ENCODE results near the gene GUCA1A.
A peak's percentile ranks its signal among the peaks of the same experiment; 100 is the strongest.
"Not testable (repeated sequence)": the region's sequence is repeated elsewhere in the genome, so short reads cannot be mapped to it uniquely, and the experiment has no call there.

Gene GUCA1A

GRCh38 chr6:42147138-42147562 lies 26.0 kb upstream of the GUCA1A start:
- DNase-seq (ENCODE audit: low read depth): no peak

GRCh38 chr6:42148058-42148457 lies 25.1 kb upstream of the GUCA1A start:
- DNase-seq (ENCODE audit: low read depth): no peak

DNA sequence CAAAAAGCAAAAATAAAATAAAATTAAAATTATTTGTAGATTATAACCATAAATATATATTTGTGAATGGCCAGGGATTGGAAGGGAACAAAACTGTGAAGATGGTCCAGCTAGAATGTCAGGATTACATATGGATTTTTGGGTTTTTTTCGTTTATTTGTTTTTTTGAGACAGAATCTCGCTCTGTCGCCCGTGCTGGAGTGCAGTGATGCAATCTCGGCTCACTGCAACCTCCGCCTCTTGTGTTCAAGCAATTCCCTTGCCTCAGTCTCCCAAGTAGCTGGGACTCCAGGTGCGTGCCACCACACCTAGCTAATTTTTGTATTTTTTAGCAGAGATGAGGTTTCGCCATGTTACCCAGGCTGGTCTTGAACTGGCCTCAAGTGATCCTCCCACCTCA lies 22.9 kb upstream of the GUCA1A start:
- DNase-seq (ENCODE audit: low read depth): no peak

- no peak for DNase-seq (ENCODE audit: low read depth)
Observed at GRCh38 chr6:42152024-42152423, 21.1 kb upstream of the GUCA1A start.

GRCh38 chr6:42152528-42153213 lies 20.5 kb upstream of the GUCA1A start:
- DNase-seq (ENCODE audit: low read depth): not testable (repeated sequence)

GRCh38 chr6:42153921-42154320 lies 19.2 kb upstream of the GUCA1A start:
- no peak for DNase-seq (ENCODE audit: low read depth)

DNA sequence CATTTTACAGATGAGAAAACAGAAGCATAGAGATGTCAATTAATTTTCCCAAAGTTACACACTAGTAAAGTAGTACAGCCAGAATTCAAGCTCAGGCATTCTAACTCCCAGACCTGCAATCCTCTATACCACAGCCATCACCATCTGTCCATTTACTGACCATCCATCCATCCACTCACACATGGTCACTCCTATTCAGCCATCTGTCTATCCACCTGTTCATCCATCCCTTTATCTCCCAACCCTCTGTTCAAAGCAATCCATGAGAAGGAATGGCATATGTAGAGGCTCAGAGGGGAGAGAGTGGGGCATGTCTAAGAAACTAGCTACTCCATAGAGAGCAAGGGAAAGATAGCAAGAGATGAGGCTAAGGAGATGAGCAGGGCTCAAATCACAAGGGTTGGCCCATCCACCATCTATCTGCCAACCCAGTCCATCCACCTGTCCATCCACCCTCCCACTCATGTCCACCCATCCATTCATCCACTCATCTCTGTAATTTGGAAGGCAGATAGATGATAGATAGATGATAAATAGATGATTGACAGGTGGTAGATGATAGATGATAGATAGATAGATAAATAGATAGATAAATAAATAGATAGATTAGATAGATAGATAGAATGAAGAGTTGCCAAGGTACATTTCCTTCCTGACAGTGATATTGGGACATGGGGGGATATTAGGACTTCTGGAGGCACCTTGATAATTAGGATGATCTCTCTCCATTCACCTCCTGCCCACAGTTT lies 18.5 kb upstream of the GUCA1A start:
- DNase-seq (ENCODE audit: low read depth): no peak

GRCh38 chr6:42155293-42155692 lies 17.9 kb upstream of the GUCA1A start:
- no peak for DNase-seq (ENCODE audit: low read depth)

GRCh38 chr6:42156638-42157037 lies 16.5 kb upstream of the GUCA1A start:
- no peak for DNase-seq (ENCODE audit: low read depth)

DNA sequence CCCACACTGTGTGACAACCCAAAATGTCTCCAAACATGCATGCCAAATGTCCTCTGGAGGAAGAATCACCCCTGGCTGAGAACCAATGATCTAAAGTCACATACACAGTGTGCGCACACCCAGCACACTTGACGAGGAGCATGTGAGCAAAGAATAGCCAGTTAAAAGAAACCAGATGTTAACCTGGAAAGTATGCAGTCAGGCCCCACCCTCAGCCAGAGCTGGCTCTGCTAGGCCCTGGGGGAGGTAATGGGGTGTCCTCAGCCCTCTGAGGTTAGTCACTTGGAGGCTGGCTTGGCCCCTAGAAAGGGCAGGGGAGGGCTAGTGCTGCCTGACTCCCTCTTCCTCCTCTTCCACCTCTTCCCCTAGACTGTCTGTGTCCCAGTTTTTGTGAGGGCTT lies 15.2 kb upstream of the GUCA1A start:
- no peak for DNase-seq (ENCODE audit: low read depth)

DNA sequence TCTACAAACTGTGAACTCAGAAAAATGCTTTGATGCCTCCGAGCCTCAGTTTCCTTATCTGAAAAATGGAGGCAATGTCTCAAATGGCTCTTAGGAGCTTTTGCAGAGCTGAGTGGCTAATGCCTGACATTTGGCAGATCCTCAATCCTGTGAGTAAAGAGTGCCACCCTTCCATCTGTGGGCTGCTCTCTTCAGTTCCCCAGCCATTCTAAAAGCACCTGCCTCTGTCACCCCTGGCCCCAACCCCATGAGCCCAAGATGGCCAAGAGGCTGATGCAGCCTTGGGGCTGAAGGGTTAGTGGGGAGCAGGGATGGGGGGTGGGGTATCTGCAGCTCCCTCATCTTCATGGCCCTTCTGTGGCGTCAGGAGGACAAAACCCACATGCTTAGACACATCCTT lies 14.5 kb upstream of the GUCA1A start:
- no peak for DNase-seq (ENCODE audit: low read depth)

GRCh38 chr6:42159431-42160024 lies 13.6 kb upstream of the GUCA1A start:
- DNase-seq (ENCODE audit: low read depth): no peak

DNA sequence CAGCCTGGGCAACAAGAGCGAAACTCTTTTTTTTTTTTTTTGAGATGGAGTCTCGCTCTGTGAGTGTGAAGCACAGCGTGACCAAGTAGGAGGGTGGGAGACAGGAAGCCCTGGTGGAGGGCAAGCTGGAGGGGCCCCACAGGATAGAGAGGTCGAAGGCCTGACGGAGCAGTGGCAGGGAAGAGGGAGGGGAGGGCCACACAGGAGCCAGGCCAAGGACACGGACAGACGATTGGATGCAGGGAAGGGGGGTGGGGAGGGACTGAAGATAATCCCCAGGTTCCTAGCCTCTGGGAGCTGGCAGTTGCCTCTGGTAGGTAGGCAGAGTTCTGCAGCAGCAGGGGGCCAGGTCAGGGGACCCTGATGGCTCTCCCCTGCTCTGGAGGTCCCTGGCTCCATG lies 10.8 kb upstream of the GUCA1A start:
- DNase-seq (ENCODE audit: low read depth): no peak

GRCh38 chr6:42162812-42163211 lies 10.4 kb upstream of the GUCA1A start:
- no peak for DNase-seq (ENCODE audit: low read depth)

DNA sequence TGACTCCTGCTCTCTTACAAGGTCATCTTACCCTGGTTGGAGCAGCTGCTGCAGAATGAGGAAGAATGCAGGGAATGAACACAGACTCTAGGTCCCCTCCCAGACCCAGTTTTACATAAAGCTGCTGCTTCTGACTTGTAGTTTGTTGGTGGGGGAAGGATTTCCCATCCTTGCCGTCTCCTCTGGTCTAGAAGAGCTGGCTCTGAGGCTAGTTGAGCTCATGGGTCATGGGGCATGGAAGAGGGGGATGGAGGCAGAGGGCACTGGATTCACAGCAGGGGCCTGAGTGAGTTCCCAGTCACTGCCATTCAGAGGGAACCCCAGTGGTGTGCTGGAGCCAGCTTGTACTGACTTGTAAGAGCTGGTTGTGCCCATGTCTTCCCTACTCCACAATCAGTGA lies 9.2 kb upstream of the GUCA1A start:
- no peak for DNase-seq (ENCODE audit: low read depth)

GRCh38 chr6:42165016-42165415 lies 8.1 kb upstream of the GUCA1A start:
- DNase-seq (ENCODE audit: low read depth): no peak

DNA sequence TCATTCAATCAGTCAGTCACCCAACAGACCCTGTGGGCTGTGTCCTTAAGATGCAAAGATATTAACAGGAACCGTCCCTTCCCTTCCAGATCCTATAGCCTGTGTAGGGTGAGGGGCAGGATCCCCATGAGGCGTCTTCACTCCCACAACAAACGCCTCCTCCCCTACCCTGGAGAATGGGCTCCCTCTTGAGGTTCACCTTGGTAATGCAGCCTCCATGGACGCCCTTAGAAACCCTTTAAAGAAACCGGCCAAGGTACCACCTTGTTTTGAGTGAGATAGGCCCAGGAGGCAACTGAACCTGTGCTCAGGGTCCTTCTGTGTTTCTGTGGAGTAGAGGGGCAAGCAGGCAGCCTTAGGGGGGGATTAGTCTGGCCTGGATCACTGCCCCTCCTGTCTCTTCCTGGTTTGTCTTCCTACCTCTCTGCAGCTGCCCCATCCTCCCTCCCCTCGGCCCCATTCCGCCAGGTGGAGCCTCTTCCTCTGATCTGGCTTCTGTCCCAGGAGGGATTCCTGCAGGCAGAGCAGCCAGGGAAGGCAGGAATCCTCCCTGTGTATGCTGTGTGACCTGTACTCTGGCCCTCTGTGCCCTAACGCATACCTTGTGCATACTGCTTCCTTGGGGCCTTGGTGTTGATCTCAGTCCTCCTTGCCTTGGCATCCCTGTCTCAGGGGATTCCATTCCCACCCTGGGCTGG lies 6.6 kb upstream of the GUCA1A start:
- DNase-seq (ENCODE audit: low read depth): peak; percentile 65

- DNase-seq (ENCODE audit: low read depth): no peak
Observed at GRCh38 chr6:42168650-42169049, 4.5 kb upstream of the GUCA1A start.

GRCh38 chr6:42169780-42170179 lies 3.4 kb upstream of the GUCA1A start:
- not testable (repeated sequence) for DNase-seq (ENCODE audit: low read depth)

- DNase-seq (ENCODE audit: low read depth): no peak
Observed at GRCh38 chr6:42171813-42172581, 1.2 kb upstream of the GUCA1A start.

DNA sequence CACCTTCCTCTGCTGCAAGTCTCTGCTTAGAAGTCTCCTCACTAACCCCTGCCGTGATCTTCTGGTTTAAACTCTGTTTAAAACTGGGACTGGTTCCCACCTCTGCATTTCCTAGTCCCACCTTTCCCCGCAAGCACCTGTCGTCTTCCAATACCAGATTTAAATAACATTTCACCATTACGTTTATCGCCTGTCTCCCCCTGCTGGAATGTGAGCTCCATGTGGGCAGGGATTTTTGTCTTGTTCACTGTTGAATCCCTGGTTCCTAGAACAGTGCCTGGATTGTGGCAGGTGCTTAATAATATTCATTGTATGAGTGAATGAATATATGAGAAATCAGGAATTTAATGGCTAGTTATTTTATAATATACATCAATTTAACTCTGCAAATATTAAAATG lies 2.7 kb downstream of the GUCA1A start:
- DNase-seq (ENCODE audit: low read depth): no peak

GRCh38 chr6:42176981-42177380 lies 3.8 kb downstream of the GUCA1A start:
- DNase-seq (ENCODE audit: low read depth): no peak

All from stimulated activated CD8-positive, alpha-beta memory T cell treated with anti-CD3 and anti-CD28 coated beads, Interleukin-12 subunit alpha, Interleukin-12 subunit beta, amount 100 ng/mL, for 1 hour (primary cell).